ENCODE data around the gene TSPAN11. TPM values are rescaled to one million over a fixed set of nuclear protein-coding genes. Genes with fewer than 3 reads are reported as not detected.

Gene TSPAN11
- total and polyA plus RNA-seq, 2 of the 8 experiments (the other 6 are each of a cell fraction or from before 2014, with no cell fraction given), result 3.9 to 8.2 TPM

- TF ChIP-seq YY1 (IDR thresholded peaks at IDR 0.05; ENCODE audit: low read depth, low read length) (no peak), CHD7 (IDR thresholded peaks at IDR 0.05; ENCODE audit: insufficient replicate concordance, low read length) (no peak), SIX5 (IDR thresholded peaks at IDR 0.05; ENCODE audit: low read depth, low read length) (no peak), TAF7 (optimal IDR thresholded peaks at IDR 0.05; ENCODE audit: borderline replicate concordance, low read depth, low read length) (no peak)
These were observed 11.5 kb upstream of the TSPAN11 start (continued) for GRCh38 chr12:30914986-30915591.

Measured in H1 (cell line).